CD14-positive monocyte (primary cell): ENCODE measurements around the gene HAS3. TPM values are rescaled to one million over a fixed set of nuclear protein-coding genes. Genes with fewer than 3 reads are reported as not detected.

Experiments used
- DNase-seq, 3 donors: peaks; one replicate each; pipeline ENCODE4 v3.0.0-alpha.2; 2011 to 2022
- H2AFZ ChIP-seq: 2 replicates; pipeline ENCODE4 v1.6.0; 2012; ENCODE audit warnings: mild to moderate bottlenecking, low read depth, low read length, inconsistent platforms; ENCODE audit not compliant: insufficient read depth, poor library complexity, severe bottlenecking
- H3K27ac ChIP-seq, 2 donors: 1 replicate in 1 of 2; 2 replicates in 1 of 2; pipeline ENCODE4 v1.5.1; 2012 to 2013; ENCODE audit warnings: low read length in 2 of 2, control low read depth in 1 of 2, inconsistent platforms in 1 of 2, low read depth in 1 of 2, mild to moderate bottlenecking in 1 of 2
- H3K27me3 ChIP-seq, 2 donors: one replicate each; pipeline versions ENCODE4 v1.6.0 to v1.6.1; 2011 to 2013; ENCODE audit warnings: low read length in 2 of 2; ENCODE audit not compliant: control insufficient read depth in 2 of 2, insufficient read depth in 2 of 2
- H3K36me3 ChIP-seq, 2 donors: replicated peaks in 1 of 2; 1 replicate in 1 of 2; 2 replicates in 1 of 2; pipeline versions ENCODE4 v1.5.1 to v1.6.1; 2012 to 2013; ENCODE audit warnings: low read length in 2 of 2, control low read depth in 1 of 2, inconsistent platforms in 1 of 2, mild to moderate bottlenecking in 1 of 2; ENCODE audit not compliant: insufficient read depth in 2 of 2, control insufficient read depth in 1 of 2
- H3K4me1 ChIP-seq, 2 donors: 1 replicate in 1 of 2; 2 replicates in 1 of 2; pipeline versions ENCODE4 v1.5.1 to v1.6.1; 2012 to 2013; ENCODE audit warnings: low read length in 2 of 2, control low read depth in 1 of 2, inconsistent platforms in 1 of 2, mild to moderate bottlenecking in 1 of 2, moderate library complexity in 1 of 2; ENCODE audit not compliant: insufficient read depth in 2 of 2, control insufficient read depth in 1 of 2
- H3K4me2 ChIP-seq: replicated peaks from 2 replicates; pipeline ENCODE3; 2012; ENCODE audit warnings: low read length, moderate library complexity, mild to moderate bottlenecking; ENCODE audit not compliant: poor library complexity, severe bottlenecking; ENCODE audit errors: extremely low read depth
- H3K4me3 ChIP-seq, 3 experiments: fragments of 200-600 bp in 1 of 3; sonication (generic) in 1 of 3; replicated peaks in 1 of 3; 1 replicate in 2 of 3; 2 replicates in 1 of 3; pipeline ENCODE4 v1.5.1; 2011 to 2013; ENCODE audit warnings: low read length in 3 of 3, mild to moderate bottlenecking in 3 of 3, control low read depth in 2 of 3, low read depth in 2 of 3, inconsistent platforms in 1 of 3, moderate library complexity in 1 of 3
- H3K79me2 ChIP-seq: 2 replicates; pipeline ENCODE4 v1.6.0; 2012; ENCODE audit warnings: mild to moderate bottlenecking, control low read depth, inconsistent platforms, low read length, moderate library complexity; ENCODE audit not compliant: insufficient read depth
- H3K9ac ChIP-seq: 2 replicates; pipeline ENCODE4 v1.6.0; 2017; ENCODE audit warnings: low read length, mild to moderate bottlenecking; ENCODE audit not compliant: insufficient read depth, poor library complexity, severe bottlenecking
- H3K9me3 ChIP-seq, 2 donors: replicated peaks in 1 of 2; 1 replicate in 1 of 2; 2 replicates in 1 of 2; pipeline versions ENCODE4 v1.5.1 to v1.6.1; 2012 to 2013; ENCODE audit warnings: low read length in 2 of 2, control low read depth in 1 of 2; ENCODE audit not compliant: control insufficient read depth in 1 of 2, insufficient read depth in 1 of 2
- H4K20me1 ChIP-seq: 2 replicates; pipeline ENCODE4 v1.6.0; 2012; ENCODE audit warnings: mild to moderate bottlenecking, low read length, control low read depth, moderate library complexity; ENCODE audit not compliant: insufficient read depth
- H3K27ac Mint-ChIP-seq, 7 donors: one replicate each; pipeline ENCODE4 v1.8.0; 2020; ENCODE audit warnings: mild to moderate bottlenecking in 7 of 7, mixed read lengths in 7 of 7, moderate library complexity in 6 of 7, inconsistent platforms in 2 of 7
- H3K27me3 Mint-ChIP-seq, 3 donors: one replicate each; pipeline ENCODE4 v1.8.0; 2021 to 2022; ENCODE audit warnings: low read depth in 3 of 3, mild to moderate bottlenecking in 3 of 3, mixed read lengths in 3 of 3, moderate library complexity in 3 of 3, inconsistent platforms in 1 of 3
- H3K36me3 Mint-ChIP-seq, 2 donors: one replicate each; pipeline ENCODE4 v1.8.0; 2020; ENCODE audit warnings: mixed read lengths in 2 of 2, inconsistent platforms in 1 of 2, mild to moderate bottlenecking in 1 of 2
- H3K4me1 Mint-ChIP-seq: one replicate; pipeline ENCODE4 v1.8.0; 2020; ENCODE audit warnings: mild to moderate bottlenecking, mixed read lengths
- H3K4me3 Mint-ChIP-seq, 2 donors: one replicate each; pipeline ENCODE4 v1.8.0; 2020; ENCODE audit warnings: mild to moderate bottlenecking in 2 of 2, mixed read lengths in 2 of 2, moderate library complexity in 1 of 2
- H3K9me3 Mint-ChIP-seq, 7 donors: one replicate each; pipeline ENCODE4 v1.8.0; 2020 to 2022; ENCODE audit warnings: mixed read lengths in 7 of 7, mild to moderate bottlenecking in 6 of 7, moderate library complexity in 6 of 7, inconsistent platforms in 2 of 7
- CTCF ChIP-seq: fragments of 200-600 bp; IDR thresholded peaks from one replicate; pipeline ENCODE4 v1.8.0; 2022; ENCODE audit warnings: antibody characterized with exemption, mild to moderate bottlenecking
- WGBS: methylation state at CpG from one replicate; pipeline ENCODE4 v1.1.5; 2013; ENCODE audit warnings: missing lambda C conversion rate; ENCODE audit not compliant: insufficient coverage; 5-methylcytosine and 5-hydroxymethylcytosine counted together
- intact Hi-C, 2 donors: fragments of 100-400 bp; cut with micrococcal nuclease; formaldehyde crosslinking; loops; one replicate each; pipeline versions ENCODE4 v1.15.0 to v1.15.1; 2023
- polyA plus RNA-seq, 3 donors: library from polyadenylated mRNA; depleted of rRNA in 1 of 3; unstranded in 2 of 3; stranded (reverse) in 1 of 3; fragments of 300-500 nt in 2 of 3; fragments of >200 nt in 1 of 3; fragmentation: Illumina TruSeq in 2 of 3; gene quantifications; 1 replicate in 2 of 3; 2 replicates in 1 of 3; pipeline ENCODE4 v1.2.3, GENCODE V29; 2012 to 2021

HAS3 gene
- polyA plus RNA-seq, 3 donors = 1.3 TPM; not detected in 2

- DNase-seq = no peak
- WGBS = no CpG with 5 or more reads among the region's 2 CpGs
- no peak overlapping the region for H3K27ac ChIP-seq
- H3K36me3 ChIP-seq = peaks cover 2 to 10% of the 10 kb centered on the region in 2 donors
- no peak for TF ChIP-seq CTCF
- no peaks in the 10 kb centered on the region for H3K9me3 Mint-ChIP-seq
- no peaks in the 10 kb centered on the region for H3K9me3 ChIP-seq
- no peaks in the 10 kb centered on the region for H3K27me3 ChIP-seq
- peaks cover 0 to 1% (median 0%) of the 10 kb centered on the region in 3 donors for H3K27me3 Mint-ChIP-seq
- H3K36me3 Mint-ChIP-seq = peaks cover 25 to 30% of the 10 kb centered on the region in 2 donors
- no peaks in the 10 kb centered on the region for H3K4me1 Mint-ChIP-seq
- H3K4me3 Mint-ChIP-seq = no peak overlapping the region
- no peaks in the 10 kb centered on the region for H4K20me1 ChIP-seq
- no peak overlapping the region for H3K4me3 ChIP-seq
- no peaks in the 10 kb centered on the region for H3K79me2 ChIP-seq
- intact Hi-C loops = no loop called here
- H3K4me2 ChIP-seq = no peak overlapping the region
- H3K9ac ChIP-seq = no peak overlapping the region
- H3K27ac Mint-ChIP-seq = no peak overlapping the region
- H3K4me1 ChIP-seq = no peaks in the 10 kb centered on the region
- H2AFZ ChIP-seq = no peak overlapping the region
Measured at GRCh38 chr16:69064124-69064763, 41.2 kb upstream of the HAS3 start.

- Histone ChIP-seq H3K4me2 (no peak overlapping the region), H3K9me3 (no peaks in the 10 kb centered on the region), H3K27me3 (no peaks in the 10 kb centered on the region), H4K20me1 (no peaks in the 10 kb centered on the region), H3K79me2 (no peaks in the 10 kb centered on the region), H3K4me1 (no peaks in the 10 kb centered on the region), H2AFZ (no peak overlapping the region), H3K9ac (no peak overlapping the region), H3K27ac (no peak overlapping the region), H3K36me3 (peaks cover 2 to 10% of the 10 kb centered on the region in 2 donors), H3K4me3 (no peak overlapping the region)
- H3K27me3 Mint-ChIP-seq = peaks cover 0 to 1% (median 0%) of the 10 kb centered on the region in 3 donors
- DNase-seq = no peak
- H3K4me1 Mint-ChIP-seq = no peaks in the 10 kb centered on the region
- H3K4me3 Mint-ChIP-seq = no peak overlapping the region
- intact Hi-C loops = no loop called here
- 83% methylated on average over 3 of the region's 6 CpGs for WGBS
- no peaks in the 10 kb centered on the region for H3K9me3 Mint-ChIP-seq
- H3K36me3 Mint-ChIP-seq = peaks cover 25 to 33% of the 10 kb centered on the region in 2 donors
- no peak for TF ChIP-seq CTCF
- H3K27ac Mint-ChIP-seq = peak overlapping the region in 1 of 7 donors; percentile 43
Measured at GRCh38 chr16:69064764-69065313, 40.6 kb upstream of the HAS3 start.
